Stimulated activated CD4-positive, alpha-beta T cell treated with anti-CD3 and anti-CD28 coated beads, Interleukin-15, amount 100 ng/mL, for 24 hours (primary cell): Measurements from ENCODE around the gene SLC10A3.
A peak's percentile ranks its signal among the peaks of the same experiment; 100 is the strongest.

ENCODE experiments used
- DNase-seq: peaks from one replicate; pipeline ENCODE4 v3.0.0-alpha.2; 2020

SLC10A3 gene

DNA sequence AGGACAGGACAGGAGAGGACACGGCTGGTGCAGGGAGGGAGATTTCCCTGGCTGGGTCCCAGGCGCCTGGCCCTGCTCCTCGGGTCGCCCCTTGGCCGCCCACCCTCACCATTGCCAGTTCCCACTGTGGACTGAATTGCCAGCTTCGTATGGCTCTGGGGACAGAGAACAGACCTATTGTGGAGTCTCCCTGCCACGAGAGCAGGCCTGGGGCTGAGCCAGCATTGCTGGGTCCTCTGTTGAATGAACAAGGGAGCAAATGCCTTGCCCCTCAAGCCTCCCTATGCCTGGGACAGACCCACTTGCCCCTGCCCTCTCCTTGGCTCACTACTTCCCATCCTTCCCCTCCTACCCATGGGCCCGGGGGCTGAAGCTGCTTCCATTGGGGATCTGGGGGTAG is 28.0 kb downstream of the SLC10A3 start:
- no peak for DNase-seq

DNA sequence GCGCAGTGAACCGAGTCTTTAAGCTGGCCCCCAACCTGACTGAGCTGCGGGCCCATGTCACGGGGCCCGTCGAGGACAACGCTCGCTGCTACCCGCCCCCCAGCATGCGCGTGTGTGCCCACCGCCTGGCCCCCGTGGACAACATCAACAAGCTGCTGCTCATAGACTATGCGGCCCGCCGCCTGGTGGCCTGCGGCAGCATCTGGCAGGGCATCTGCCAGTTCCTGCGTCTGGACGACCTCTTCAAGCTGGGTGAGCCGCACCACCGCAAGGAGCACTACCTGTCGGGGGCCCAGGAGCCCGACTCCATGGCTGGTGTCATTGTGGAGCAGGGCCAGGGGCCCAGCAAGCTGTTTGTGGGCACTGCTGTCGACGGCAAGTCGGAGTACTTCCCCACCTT is 30.1 kb downstream of the SLC10A3 start:
- DNase-seq, result no peak

DNA sequence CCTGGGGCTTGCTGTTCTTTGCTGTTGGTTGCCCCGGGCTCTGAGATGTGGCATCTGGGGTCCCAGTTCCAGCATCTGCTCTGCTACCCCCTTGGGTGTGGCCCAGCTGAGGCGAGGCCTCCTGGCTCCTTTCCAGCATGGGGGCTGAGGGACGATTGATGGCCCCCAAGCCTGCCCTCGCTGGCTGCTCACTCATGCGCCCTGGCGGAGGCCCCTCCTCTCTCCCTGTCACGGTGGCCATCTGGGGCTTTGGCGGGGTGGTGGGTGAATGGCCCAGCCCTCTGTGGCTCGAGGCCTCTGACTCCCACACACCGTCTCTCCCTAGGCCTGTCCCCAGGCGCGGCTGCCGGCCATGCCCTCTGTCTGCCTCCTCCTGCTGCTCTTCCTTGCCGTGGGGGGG is 30.6 kb downstream of the SLC10A3 start:
- DNase-seq, result no peak

DNA sequence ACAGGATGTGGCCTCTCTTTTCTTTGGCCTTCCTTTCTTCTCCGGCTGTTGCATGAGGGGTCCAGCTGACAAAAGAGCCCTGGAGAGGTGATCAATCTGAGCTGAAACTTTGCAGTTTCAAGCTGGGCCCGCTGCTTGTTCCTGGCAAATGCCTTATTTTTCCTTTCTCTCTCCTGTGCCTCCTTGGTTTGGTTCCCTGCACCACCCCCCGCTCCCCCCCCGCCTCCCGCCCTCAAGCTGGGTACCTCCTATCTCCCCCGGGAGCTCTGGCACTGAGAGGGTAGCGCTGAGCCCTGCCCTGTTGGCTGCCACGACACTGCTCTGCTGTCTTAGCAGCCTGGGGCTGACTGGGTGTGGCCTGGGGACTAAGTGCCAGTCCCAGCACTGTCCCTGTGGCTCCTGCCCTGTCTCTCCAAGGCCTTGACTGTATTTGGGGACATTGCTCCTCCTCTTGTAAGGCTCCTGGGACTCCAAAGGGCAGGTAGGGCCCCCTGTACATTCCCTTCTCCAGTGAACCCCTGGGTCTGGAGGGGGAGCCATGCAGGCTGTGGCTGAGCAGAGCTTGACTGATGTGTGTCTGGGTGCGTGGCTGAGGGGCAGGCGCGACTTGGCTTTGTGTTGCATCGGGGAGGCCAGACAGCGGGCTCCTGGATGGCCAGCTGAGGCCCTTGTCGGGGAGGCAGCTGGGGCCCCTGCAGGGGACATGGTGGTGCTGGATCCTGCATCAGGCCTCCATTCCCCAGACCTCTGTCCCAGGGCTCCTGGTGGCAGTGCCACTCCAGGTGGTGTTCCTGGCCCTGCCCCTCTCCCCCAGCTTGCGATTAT is 31.3 kb downstream of the SLC10A3 start:
- DNase-seq, result peak; percentile 25

DNA sequence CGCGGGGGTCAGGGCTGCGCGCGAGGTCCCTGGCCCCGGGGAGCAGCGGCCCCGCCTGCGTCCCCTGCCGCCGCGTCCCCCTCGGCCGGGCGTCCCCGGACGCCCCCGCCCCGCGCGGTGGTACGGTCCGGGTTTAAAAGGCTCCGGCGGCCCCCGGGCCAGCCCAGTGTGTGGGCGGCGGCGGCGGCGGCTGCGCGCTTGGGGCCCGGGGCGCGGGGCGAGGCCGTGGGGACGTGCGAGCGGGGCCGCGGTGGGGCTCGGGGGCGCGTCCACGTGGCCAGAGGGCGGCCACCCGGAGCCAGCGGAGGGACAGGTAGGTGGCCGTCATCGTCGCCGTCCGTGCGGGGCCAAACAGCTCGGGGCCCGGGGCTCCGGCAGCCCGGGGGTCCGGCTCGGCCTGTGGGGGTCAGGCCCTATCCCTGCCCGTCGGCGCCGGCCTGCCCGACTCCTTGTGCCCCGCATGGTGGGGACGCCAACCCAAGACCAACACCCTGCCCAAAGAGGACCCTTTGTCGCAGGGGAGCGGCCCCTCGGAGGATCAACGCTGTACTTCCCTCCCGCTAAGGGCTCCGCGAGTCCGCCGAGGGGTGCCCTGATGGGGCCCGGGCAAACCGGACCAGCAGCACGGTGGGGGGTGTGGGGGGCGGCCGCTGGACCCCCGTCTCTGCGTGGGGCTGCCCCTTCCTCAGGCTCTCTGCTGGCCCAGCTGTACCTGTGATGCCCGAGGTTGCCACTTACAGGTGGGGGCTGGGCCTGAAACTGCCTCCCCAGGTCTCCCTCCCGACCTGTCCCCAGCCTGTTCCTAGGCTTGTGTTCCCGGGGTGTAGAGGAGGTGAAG is 32.1 kb downstream of the SLC10A3 start, which contains the start of gene PLXNA3:
Gene PLXNA3 (plus strand): TSS at position 166 of the 838 bp plus-strand sequence. CDS start 1,903 bp downstream, outside the sequence.
- peak; percentile 68 for DNase-seq

DNA sequence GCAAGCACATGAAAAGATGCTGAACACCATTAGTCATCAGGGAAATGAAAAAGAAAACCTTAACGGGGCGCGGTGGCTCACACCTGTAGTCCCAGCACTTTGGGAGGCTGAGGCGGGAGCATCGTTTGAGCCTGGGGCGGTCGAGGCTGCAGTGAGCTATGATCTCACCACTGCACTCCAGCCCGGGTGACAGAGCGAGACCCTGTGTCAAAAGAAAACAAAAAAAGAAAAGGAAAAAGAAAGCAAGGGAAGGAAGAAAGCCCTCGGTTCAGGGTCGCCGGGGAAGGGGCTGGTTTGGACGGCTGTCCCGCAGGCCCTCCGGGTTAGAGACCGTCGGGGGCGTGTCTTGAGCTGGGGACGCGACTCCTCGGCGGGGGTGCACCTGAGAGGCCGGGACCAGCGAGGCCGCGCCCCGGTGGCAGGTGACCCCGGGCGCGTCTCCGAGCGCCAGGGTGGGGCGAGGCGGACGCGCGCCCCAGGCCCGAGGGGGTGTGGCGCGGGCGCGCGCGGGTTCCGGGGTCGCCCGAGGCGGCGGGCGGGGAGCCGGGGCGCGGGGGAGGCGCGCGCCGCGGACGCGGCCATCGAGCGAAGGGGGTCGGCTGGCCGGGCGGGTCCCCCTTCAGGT is 32.8 kb downstream of the SLC10A3 start:
- peak; percentile 56 for DNase-seq

DNA sequence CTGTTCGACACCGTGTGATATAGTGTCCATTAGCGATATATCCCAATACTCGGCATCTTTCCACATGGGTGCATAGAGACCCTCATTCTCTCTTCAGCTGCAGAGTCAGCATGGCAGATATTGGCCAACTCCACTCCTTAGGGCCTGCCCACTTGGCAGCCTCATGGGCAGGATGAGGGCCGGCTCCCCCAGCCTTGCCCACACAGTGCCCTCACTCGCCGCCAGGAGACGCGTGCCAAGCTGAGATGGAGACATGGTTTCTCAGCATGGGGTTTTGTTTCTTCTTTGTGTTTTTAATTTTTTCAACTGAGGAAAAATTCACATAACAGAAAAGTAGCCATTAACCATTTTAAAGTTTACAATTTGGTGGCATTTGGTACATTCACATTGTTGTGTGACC is 37.6 kb downstream of the SLC10A3 start:
- no peak for DNase-seq

DNA sequence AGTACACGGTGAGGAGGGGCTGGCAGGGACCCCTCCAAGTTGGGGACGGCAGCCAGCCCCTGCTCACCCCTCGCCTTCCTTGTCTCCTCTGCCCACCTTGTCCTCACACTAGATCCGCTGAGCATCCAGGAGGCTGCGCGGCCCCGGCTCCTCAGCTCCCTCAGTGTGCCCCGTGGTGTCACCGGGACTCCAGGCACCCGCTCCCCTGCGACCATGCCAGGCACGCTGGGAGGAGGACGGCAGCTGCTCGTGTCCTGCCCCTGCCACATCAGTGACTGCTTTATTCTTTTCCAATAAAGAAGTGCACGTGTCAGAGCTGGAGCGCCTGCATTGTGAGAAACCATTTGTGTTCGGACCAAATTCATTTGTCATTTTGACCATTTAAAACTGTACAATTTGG is 40.1 kb downstream of the SLC10A3 start:
- DNase-seq, result no peak

DNA sequence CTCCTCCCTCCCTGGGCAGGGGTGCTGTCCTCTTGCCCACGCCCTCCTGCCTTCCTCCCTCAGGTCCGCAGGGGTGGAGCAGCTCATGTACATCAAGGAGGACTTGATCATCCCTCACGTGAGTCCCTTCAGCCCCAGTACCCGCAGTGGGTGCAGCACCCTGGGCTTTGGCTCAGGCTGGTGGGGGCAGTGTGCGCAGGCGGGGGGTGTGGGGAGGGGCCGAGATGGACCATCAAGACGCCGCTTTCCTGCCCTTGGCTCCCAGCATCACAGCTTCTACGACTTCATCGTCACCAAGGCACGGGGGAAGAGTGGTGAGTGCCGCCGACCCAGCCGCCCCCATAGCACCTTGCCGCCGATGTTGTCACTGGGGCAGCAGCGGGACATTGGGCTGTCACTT is 40.8 kb downstream of the SLC10A3 start:
- DNase-seq, result no peak

DNA sequence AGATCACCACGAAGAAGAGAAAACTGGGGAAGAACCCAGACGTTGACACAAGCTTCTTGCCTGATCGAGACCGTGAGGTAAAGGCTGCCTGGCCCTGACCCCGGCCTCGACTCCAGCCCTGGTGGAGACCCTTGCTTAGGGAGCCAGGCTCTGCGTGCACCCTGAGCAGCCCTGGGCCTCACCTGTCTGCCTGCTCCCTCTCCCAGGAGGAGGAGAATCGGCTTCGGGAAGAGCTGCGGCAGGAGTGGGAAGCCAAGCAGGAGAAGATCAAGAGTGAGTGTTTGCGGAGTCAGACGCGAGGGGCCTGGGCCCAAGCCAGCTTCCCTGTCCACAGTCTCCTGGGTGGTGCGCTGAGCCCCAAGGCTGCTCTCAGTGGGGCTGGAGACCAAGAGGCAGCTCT is 41.9 kb downstream of the SLC10A3 start:
- no peak for DNase-seq

DNA sequence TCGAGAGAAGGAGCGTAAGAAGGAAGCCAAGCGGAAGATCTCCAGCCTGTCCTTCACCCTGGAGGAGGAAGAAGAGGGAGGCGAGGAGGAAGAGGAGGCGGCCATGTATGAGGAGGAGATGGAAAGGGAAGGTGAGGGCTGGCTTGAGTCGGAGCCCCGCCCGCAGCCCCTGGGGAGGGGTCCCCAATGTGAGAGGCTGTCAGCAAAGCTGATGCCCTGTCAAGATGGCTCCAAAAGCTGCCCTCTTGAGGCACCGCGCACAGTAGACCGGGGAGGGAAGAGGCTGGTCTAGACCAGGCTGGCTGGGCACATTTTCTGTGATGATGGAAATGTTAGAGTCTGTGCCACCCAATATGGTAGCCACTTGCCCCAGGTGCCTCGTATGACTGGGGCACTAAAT is 44.0 kb downstream of the SLC10A3 start:
- no peak for DNase-seq

DNA sequence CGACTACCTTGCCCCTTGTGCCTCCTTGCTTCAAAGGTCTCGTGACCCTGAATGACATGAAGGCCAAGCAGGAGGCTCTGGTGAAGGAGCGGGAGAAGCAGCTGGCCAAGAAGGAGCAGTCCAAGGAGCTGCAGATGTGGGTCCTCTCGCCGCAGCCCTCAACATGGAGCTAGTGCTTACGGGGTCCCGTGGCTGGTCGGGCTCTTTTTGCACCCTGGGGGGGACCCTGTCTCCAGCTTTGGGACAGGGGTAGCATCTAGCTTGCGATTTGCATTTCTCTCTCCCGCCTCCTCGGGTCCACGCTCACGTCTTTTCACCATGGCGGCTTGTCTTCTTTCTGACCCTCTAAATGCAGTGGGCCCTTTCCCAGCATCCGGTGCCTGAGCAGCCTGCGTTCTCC is 44.7 kb downstream of the SLC10A3 start:
- no peak for DNase-seq

DNA sequence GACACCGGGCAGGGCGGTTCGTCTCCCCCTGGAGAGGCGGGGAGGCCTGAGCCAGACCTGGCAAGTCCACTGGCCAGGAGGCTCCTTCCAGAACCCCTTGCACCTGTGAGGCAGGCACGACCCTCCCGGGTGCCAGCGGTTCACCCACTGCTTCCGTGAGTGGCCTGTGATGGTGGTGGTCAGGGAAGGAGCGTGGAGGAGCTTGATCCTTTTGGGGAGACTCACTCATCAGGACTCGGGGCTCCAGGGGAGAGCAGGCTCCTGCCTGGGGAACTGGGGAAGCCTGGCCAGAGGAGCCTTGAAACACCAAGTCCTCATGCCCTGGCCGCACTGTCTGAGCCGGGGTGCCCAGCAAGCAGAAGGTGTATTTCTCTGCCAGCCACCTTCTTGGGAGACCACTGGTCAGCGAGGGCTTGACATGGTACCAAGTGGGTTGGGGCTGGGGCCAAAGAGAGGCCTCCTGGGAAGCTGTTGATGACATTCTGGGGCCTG is 45.6 kb downstream of the SLC10A3 start:
- no peak for DNase-seq

DNA sequence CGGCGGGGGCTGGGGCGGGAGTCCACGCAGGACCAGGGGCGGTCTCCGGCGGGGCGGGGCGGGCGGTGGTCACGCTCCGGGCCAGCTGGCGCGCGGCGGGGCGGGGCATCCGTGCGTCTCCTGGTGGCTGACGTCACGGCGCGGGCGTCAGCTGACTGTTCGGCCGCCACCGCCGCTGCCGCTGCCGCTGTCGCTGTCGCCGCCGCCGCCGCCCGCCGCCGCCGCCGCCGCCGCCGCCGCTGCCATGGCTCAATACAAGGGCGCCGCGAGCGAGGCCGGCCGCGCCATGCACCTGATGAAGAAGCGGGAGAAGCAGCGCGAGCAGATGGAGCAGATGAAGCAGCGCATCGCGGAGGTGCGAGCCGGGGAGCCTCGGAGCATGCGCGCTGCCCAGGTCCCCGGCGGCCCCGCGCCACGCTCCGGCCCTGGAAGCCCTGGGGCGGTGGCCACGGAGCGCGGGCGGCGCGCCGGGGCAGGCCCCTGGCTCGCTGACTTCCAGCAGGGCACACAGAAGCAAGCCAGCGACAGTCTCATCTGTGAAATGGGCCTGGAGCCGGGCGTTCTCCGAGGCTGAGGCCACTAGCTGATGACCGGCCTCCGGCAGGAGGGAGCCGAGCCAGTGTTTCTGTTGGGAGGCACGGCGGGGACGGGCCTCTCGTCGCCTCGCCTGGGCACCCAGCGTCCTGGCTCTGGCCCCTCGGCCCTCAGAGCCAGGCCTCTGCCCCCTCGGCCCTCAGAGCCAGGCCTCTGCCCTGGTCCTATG is 46.3 kb downstream of the SLC10A3 start, which contains the start of gene FAM50A:
Gene FAM50A (plus strand): TSS at position 150 of the 763 bp plus-strand sequence. CDS start 95 bp downstream, at position 245.
- peak; percentile 81 for DNase-seq

DNA sequence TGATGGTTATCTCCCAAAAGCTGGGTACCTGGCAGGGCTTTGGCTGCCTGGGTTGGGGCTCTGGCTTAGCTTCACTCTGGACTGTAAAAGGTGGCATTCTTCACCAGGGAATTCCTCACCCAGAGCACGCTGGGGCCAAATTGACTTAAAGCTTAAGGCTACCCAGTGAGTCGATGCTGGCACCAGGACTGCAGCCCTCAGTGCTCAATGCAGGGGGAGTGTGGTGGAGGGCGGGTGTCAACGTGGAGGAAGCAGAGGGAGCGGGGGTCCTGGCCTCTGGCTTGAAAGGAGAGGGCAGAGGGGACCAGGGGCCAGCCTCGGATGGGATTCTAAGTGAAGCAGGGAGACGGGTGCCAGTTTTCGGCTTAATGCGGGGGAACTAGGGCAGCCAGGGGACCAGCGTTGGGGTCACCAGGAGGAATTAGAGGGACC is 46.9 kb downstream of the SLC10A3 start:
- no peak for DNase-seq

DNA sequence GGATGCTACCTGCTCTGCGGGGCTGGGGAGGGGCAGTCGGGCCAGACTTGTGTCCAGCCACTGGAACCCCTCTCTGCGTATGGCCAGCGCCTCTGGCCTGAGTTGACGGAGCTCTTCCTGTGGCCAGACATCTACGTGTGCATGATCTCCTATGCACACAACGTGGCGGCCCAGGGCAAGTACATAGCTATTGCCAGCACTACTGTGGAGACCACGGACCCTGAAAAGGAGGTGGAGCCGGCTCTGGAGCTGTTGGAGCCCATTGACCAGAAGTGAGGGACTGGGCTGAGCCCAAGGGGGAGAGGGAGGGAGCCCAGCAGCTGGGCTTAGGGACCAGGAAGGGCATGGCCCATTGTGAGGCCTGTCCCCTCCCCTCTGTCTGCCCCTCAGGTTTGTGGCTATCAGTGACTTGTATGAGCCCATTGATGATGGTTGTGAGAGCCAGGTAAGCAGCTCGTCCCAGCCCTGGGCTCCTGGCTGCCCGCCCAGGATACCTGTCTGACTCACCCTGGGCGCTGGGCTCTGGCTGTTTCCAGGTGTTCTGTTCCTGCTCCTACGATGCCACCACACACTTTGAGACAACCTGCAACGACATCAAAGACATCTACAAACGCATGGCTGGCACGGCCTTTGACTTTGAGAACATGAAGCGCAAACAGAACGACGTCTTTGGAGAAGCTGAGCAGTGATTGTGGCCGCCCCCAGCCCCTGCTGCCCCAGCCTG is 48.3 kb downstream of the SLC10A3 start:
- DNase-seq, result no peak

DNA sequence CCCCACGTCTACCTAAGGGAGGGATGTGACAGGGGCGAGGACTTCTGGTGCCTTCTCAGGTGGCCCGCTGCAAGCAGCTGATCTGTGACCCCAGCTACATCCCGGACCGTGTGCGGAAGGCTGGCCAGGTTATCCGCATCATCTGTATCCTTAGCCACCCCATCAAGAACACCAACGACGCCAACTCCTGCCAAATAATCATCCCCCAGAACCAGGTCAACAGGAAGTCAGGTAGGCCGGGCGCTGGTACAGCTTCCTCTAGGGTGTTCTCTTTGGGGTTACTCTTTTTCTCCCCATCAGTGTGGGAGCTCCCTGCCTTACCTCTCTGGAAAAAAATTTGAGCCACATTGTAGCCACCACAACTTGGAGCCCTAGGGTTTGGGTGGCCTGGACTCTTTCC is 48.9 kb downstream of the SLC10A3 start:
- DNase-seq, result no peak

DNA sequence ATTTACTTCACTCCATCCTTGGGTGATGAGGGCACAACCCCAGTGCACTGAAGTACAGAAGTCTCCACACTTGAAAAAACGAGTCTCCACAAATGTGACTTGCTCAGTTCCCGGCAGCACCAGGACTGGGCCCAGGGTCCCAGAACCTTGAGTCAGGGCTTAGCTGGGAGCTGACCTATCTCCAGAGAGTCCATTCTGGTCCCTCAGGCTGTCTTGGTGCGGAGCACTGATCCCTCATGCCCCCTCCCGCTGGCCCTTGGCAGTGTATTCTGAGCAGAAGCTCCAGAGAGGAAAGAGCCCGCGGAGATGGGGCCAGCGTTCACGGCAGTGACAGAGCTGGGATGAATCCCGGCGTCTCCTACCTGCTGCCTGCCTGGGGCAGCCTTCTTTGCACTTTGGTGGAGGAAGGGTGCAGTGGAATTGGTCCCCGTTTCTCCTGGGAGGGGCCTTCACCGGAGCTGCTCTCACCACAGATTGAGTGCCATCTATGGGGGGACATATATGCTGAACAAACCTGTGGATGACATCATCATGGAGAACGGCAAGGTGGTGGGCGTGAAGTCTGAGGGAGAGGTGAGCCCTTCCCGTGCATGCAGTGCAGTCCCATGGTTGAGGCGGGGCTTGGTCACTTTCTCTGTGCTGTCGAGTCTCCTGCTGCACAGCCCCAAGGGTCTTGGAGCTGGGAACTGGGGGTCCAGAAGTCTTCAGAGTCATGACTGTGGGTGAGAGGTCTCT is 49.6 kb downstream of the SLC10A3 start:
- DNase-seq, result no peak

DNA sequence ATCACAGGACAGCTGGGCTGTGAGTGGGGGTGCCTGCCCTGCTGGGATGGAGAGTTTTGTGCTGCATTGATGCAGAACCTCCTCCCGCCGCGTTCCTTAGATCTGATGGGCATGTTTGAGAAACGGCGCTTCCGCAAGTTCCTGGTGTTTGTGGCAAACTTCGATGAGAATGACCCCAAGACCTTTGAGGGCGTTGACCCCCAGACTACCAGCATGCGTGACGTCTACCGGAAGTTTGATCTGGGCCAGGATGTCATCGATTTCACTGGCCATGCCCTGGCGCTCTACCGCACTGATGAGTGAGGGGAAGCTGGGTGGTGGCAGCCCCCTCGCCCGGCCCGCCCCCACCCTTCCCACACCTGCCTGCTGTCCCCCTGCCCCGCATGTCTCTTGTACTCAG is 50.6 kb downstream of the SLC10A3 start:
- no peak for DNase-seq

DNA sequence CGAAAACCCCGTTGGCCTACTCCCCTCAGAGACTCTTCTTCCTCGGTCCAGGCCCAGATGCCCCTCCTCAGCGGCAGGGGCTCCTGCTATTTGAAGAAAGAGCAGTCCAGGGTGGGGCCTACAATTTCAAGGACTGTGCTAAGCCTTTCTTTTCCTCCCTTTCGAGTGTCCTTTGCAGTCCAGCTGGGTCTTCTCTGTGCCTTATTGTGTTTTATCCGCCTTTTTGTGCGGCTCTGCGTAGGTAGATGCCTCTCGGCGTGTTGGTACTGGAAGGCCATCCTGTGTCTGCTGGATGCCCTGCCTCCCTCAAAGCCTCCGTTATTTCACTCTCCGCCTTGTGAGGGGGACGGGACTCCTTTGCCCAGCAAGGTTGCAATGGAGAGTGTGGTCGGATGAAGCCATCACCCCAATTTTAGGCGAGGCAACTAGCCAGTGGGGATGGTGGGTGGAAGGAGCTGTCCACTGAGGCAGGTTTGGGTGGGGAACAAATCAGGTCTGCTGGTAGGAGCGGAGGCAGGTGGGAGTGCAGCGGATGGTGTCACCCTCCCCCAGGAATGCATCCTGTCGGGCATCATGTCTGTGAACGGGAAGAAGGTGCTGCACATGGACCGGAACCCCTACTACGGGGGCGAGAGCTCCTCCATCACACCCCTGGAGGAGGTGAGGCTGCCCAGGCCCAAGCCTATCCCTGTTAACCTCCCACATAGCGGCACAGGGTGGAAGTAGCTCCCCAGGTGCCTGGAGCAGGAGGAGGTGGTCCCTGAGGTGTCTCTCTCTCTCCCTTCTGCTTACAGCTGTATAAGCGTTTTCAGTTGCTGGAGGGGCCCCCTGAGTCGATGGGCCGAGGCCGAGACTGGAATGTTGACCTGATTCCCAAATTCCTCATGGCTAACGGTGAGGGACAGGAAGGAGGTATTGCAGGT is 52.2 kb downstream of the SLC10A3 start:
- DNase-seq, result no peak
